Measurements from ENCODE around the gene FAM107B.

DNA sequence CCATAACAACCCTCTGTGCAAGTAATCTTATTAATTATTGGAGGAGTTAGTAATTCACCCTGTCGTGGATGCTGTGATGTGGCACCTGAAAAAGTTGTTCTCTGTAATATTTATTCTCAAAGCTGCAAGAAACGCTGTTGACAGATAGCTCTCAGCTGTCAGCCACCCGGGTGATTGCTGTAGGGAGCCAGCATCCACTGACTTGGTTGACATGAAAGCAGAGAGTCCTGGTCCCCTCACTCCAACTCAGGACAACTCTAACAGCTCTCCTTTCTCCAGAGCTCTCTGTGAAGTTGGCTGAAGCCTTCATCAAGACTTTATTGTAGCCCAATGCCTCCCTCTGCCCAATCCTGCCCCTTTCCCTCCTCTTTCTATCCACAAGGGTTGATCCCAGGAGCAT is 98.0 kb downstream of the FAM107B start:
- TF ChIP-seq, protein P1, sequence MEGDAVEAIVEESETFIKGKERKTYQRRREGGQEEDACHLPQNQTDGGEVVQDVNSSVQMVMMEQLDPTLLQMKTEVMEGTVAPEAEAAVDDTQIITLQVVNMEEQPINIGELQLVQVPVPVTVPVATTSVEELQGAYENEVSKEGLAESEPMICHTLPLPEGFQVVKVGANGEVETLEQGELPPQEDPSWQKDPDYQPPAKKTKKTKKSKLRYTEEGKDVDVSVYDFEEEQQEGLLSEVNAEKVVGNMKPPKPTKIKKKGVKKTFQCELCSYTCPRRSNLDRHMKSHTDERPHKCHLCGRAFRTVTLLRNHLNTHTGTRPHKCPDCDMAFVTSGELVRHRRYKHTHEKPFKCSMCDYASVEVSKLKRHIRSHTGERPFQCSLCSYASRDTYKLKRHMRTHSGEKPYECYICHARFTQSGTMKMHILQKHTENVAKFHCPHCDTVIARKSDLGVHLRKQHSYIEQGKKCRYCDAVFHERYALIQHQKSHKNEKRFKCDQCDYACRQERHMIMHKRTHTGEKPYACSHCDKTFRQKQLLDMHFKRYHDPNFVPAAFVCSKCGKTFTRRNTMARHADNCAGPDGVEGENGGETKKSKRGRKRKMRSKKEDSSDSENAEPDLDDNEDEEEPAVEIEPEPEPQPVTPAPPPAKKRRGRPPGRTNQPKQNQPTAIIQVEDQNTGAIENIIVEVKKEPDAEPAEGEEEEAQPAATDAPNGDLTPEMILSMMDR (IDR thresholded peaks at IDR 0.05), result no peak
- no peak for TF ChIP-seq POLR2AphosphoS5 (IDR thresholded peaks at IDR 0.05)

All from breast epithelium (tissue), 3 donors.